ENCODE results near the gene CFHR5.

DNA sequence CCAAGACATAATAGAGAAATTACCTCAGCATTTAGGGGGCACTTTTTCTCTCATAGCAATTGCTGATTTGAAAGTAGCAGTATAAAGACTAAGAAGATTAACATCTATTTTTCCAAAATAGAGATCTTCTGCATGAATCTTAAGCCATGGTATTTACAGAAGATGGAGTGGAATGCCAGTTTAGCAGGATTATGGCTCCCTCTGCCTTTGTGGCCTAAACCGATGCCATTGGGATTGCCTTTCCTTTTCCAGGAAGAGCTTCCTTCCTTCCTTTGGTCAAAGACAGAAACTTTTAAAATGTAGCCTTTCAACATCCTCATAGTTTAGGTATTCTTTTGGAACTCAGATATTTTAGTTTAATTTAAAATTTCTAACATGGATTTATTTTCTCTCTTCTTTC lies 39.4 kb downstream of the CFHR5 start:
- TF ChIP-seq, protein P1, sequence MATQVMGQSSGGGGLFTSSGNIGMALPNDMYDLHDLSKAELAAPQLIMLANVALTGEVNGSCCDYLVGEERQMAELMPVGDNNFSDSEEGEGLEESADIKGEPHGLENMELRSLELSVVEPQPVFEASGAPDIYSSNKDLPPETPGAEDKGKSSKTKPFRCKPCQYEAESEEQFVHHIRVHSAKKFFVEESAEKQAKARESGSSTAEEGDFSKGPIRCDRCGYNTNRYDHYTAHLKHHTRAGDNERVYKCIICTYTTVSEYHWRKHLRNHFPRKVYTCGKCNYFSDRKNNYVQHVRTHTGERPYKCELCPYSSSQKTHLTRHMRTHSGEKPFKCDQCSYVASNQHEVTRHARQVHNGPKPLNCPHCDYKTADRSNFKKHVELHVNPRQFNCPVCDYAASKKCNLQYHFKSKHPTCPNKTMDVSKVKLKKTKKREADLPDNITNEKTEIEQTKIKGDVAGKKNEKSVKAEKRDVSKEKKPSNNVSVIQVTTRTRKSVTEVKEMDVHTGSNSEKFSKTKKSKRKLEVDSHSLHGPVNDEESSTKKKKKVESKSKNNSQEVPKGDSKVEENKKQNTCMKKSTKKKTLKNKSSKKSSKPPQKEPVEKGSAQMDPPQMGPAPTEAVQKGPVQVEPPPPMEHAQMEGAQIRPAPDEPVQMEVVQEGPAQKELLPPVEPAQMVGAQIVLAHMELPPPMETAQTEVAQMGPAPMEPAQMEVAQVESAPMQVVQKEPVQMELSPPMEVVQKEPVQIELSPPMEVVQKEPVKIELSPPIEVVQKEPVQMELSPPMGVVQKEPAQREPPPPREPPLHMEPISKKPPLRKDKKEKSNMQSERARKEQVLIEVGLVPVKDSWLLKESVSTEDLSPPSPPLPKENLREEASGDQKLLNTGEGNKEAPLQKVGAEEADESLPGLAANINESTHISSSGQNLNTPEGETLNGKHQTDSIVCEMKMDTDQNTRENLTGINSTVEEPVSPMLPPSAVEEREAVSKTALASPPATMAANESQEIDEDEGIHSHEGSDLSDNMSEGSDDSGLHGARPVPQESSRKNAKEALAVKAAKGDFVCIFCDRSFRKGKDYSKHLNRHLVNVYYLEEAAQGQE (IDR thresholded peaks at IDR 0.05; ENCODE audit: insufficient read depth in 1 of 2, low read depth in 2 of 2, low read length in 2 of 2): no peak
- TF ChIP-seq SIN3A (IDR thresholded peaks at IDR 0.05; ENCODE audit: borderline replicate concordance, insufficient read depth, low read length) (no peak), TAF1 (IDR thresholded peaks at IDR 0.05; ENCODE audit: borderline replicate concordance, insufficient read depth, low read length) (no peak)

All from PFSK-1 (cell line).